Prostate gland (tissue), 2 donors: Measurements from ENCODE around the gene MYO15B.

Experiments
- CTCF ChIP-seq, 4 experiments: fragments of 200-600 bp in 2 of 4; fragments of 450-650 bp in 2 of 4; sonication (generic) in 2 of 4; IDR thresholded peaks; 1 replicate in 3 of 4; 2 replicates in 1 of 4; pipeline ENCODE4 v1.5.1; 2016 to 2019; ENCODE audit warnings: antibody characterized with exemption in 4 of 4, mild to moderate bottlenecking in 2 of 4, moderate library complexity in 2 of 4
- POLR2AphosphoS5 ChIP-seq: sonication (generic); formaldehyde crosslinking; IDR thresholded peaks from one replicate; pipeline ENCODE4 v1.6.1; 2017; ENCODE audit warnings: antibody characterized with exemption

DNA sequence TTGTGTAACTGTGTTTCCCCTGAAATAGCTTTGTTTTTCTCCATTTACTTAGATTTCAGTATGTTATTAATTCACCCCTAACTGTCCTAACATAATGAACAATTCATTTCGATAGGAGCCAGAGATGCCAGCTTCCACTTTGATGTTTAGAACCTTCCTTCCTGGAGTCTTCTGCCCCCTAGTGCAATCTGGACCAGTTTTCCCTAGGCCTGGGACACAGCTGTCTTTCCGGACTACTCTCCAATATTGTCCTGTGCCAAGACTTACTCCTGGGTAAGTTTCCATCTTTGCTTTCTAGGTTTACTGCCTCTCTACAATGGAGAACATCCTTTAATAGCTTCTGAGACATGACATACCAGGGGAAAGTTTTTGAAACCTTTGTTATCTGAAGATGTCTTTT, 66.6 kb downstream of the MYO15B start:
- TF ChIP-seq CTCF (IDR thresholded peaks at IDR 0.05) (peak in 1 of 4 experiments; percentile 33), POLR2AphosphoS5 (no peak)
